ENCODE data around the gene RGS3.
"Not testable (repeated sequence)": the region's sequence is repeated elsewhere in the genome, so short reads cannot be mapped to it uniquely, and the experiment has no call there.

RGS3 gene

GRCh38 chr9:113488490-113488889 is 25.0 kb downstream of the RGS3 start:
- no peak for DNase-seq (ENCODE audit: low read depth)

GRCh38 chr9:113491147-113491546 is 27.6 kb downstream of the RGS3 start:
- DNase-seq (ENCODE audit: low read depth), result not testable (repeated sequence)

- no peak for DNase-seq (ENCODE audit: low read depth)
Measured at GRCh38 chr9:113492343-113493202, 29.0 kb downstream of the RGS3 start.

GRCh38 chr9:113493203-113493520 is 29.6 kb downstream of the RGS3 start:
- no peak for DNase-seq (ENCODE audit: low read depth)

GRCh38 chr9:113495526-113495925 is 32.0 kb downstream of the RGS3 start:
- no peak for DNase-seq (ENCODE audit: low read depth)

- no peak for DNase-seq (ENCODE audit: low read depth)
Measured at GRCh38 chr9:113497051-113497450, 33.5 kb downstream of the RGS3 start.

GRCh38 chr9:113499153-113499875 is 35.8 kb downstream of the RGS3 start:
- DNase-seq (ENCODE audit: low read depth), result no peak

- no peak for DNase-seq (ENCODE audit: low read depth)
Measured at GRCh38 chr9:113499876-113500497, 36.5 kb downstream of the RGS3 start.

- DNase-seq (ENCODE audit: low read depth), result no peak
Measured at GRCh38 chr9:113501129-113501686, 37.7 kb downstream of the RGS3 start.

GRCh38 chr9:113501852-113502251 is 38.3 kb downstream of the RGS3 start:
- DNase-seq (ENCODE audit: low read depth), result no peak

GRCh38 chr9:113502427-113503034 is 39.0 kb downstream of the RGS3 start:
- no peak for DNase-seq (ENCODE audit: low read depth)

GRCh38 chr9:113503131-113503541 is 39.6 kb downstream of the RGS3 start:
- DNase-seq (ENCODE audit: low read depth), result no peak

GRCh38 chr9:113503613-113504211 is 40.2 kb downstream of the RGS3 start:
- no peak for DNase-seq (ENCODE audit: low read depth)

- no peak for DNase-seq (ENCODE audit: low read depth)
Measured at GRCh38 chr9:113504725-113505590, 41.4 kb downstream of the RGS3 start.

- no peak for DNase-seq (ENCODE audit: low read depth)
Measured at GRCh38 chr9:113506090-113506589, 42.6 kb downstream of the RGS3 start.

- DNase-seq (ENCODE audit: low read depth), result no peak
Measured at GRCh38 chr9:113507256-113507655, 43.7 kb downstream of the RGS3 start.

GRCh38 chr9:113508111-113508749 is 44.7 kb downstream of the RGS3 start:
- DNase-seq (ENCODE audit: low read depth), result no peak

- no peak for DNase-seq (ENCODE audit: low read depth)
Measured at GRCh38 chr9:113509463-113509862, 45.9 kb downstream of the RGS3 start.

- no peak for DNase-seq (ENCODE audit: low read depth)
Measured at GRCh38 chr9:113511047-113511521, 47.6 kb downstream of the RGS3 start.

Data from activated T-cell treated with anti-CD3 and anti-CD28 coated beads for 24 hours (primary cell).